ENCODE data around the gene SHROOM1. TPM values are rescaled to one million over a fixed set of nuclear protein-coding genes. Genes with fewer than 3 reads are reported as not detected.

SHROOM1 gene
- total RNA-seq, 1 donor from 2014 or later: 0.47 TPM

DNA sequence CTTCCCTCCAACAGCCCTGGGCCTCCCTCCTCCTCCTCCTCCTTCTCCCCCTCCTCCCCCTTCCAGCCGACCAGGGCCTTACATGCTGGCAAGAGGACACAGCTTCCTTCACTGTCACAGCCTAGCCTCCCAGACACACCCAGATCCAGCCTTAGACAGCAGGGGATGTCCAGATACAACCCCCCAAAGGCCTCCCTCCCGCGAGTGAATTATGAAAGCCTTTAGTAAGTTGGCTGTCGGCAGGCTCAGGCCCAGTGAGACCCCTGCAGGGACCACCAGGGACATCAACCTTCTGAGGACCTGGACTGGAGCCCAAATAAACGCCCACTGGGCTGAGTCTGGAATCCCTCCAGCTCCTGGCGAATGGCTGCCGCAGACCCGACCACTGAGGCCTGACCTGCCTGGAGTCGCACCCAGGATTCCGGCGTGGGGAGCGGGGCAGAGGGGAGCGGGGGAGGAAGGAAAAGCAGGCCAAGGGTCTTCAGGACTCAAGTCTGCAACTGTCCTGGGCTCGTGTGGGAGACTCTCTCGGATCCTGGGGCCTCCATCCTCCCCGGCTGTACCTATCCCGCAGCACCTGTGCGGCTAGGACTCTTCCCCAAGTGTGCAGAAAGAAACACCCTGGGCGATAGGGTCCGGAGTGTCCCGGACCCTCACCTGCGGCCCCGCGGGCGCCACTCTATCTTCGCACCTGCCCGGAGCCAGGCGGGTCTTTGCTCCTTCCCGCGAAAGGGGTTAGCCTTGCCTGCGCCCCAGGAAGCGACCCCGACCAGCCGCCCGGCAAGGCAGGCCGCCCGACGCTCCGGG lies 54.1 kb downstream of the SHROOM1 start:
- peak; percentile 56 for DNase-seq

DNA sequence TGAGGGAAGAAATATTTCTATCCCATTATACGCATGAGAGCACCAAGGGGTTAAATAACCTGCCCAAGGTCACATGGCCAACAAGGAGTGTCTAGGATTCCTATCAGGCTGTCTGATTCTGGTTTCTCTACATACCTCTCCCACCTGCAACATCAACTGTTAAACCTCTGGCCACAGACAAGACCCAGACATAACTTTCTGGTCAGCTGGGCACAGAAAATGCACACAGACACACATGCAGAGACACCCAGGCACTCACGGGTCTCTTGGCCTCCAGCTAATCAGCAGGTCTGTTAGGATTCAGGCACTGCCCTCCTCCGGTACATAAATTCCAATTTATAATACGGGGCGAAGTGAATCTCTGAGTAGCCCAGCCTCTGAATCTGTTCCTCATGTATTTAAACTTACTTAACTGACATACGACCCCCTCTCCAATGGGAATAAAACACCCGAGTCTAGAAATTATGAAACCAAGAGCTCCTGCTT lies 54.9 kb downstream of the SHROOM1 start:
- no peak for DNase-seq

DNA sequence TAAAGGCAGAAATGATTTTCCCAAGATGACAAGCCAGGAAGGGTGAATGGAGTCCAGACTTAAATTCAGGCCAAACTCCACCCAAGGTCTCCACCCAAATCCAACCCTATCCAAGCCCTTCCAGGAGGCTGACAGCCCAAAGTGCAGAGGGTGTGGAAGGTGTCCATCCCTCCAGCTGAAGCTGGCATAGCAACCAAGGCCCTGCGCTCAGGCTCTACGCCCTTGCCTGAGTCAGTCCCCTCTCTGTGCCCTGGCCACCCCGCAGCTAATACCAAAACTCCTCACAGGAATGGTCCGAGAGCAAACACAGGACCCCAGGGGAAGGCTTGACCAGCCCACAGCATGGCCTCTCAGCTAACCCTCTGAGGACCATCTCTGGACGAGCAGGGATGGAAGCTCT lies 55.6 kb downstream of the SHROOM1 start:
- DNase-seq: no peak

DNA sequence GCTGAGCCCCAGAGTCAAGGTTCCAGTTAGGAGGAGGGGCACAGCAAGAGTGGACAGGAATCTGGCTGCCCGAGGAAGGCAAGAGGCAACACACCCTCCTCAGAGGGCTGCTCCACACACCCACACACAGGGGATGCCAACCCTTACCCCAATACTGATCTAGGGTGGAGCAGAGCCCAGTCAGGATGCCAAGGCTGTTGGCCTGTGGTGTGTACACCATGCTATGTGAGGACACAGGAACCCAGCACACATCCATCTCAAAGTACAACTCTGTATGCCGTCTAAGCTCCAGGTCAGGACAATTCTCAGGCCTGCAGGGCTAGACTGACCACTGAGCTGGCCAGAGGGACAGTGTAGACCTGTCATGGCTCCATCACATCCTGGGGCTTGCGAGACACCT lies 56.0 kb downstream of the SHROOM1 start:
- DNase-seq: no peak

DNA sequence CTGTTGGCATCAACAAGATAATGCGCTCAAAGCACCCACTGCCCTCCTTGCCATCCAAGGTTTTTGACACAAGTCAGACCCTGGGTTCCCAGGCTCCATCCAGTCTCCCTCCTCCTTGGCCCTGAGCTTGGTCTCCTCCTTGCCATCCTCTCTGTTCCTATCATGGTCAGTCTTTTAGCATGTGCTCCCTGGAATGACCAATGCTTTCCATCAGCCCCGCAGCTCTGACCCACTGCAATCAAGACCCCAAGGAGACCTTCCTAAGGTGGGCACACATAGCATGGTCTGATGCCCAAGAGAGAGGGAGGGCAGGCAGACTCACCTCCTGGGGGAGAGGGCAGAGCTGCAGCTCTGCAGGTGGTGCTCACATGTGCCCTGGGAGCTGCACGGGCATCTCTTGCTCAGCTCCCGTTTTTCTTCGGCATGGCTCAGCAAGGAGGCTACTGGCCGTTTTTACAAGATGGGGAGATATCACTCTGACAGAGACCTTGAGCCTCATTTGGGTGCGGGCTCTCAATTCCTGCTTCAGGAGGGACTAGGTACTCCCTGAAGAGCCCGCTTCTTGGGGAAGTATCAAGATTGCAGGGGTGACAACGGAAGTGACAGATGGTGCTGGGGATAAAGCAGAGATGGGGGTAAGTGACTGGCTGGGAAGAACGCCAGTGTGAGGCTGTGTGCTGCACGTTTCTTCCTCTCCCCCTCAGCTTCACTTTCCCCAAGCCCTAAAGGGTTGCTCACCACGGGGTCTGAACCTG lies 56.7 kb downstream of the SHROOM1 start:
- DNase-seq: peak; percentile 24

DNA sequence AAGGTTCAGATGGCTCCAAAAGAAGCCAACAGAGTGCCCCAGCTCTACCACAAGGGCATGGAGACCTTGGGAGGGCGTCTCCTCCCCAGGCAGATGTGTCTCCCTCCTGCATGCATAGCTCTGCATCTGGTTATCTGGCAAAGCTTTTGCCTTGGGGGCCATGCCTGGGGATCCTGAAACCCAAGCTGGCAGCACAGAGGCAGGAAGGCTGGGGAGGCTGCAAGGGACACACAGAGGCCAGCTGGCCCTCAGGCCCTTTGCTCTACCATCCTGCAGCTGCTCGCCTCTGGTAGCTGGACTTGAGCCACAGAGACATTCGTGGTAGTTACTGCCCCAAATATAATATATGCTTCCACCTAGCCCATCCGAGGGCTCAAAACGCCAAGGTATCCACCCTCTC lies 57.3 kb downstream of the SHROOM1 start:
- no peak for DNase-seq

DNA sequence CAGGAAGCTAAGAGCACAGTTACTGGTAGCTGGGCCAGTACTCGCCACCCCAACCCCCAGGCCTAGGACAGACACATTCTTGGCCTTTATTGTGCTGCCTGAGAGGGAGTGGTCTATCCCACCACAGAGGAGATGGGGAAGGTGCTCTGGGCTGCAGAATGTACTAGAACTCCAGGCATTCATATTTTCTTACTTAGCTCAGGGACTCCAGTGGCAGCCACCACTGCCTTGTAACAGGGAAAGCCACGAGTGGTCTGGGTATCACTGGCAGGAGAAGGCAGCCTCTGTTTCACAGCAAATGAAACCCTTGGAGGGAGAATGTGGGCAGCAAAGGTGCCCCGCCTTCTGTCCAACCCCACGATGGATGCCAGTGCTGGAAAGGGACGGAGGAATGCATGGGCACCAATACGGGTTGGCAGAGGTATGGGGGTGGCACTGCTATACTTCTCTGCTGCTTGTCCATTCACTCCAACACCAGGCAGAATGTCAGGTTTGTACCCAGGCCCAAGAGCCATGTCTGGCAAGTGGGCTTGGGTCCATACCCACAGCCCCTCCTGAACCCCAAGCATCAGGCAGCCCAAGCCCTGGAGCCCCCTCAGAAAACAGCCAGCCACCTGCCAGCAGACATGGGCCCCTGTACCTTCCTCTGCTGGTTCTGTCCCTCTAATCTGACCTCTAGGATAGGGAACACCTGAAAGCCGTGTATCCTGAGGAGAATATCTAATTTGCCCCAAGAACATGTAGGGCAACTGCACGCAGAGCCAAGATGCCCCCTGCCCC lies 58.0 kb downstream of the SHROOM1 start:
- no peak for DNase-seq

Small RNAs within 50 kb of the gene (small RNA-seq; reads per million reads assigned to genes)
- not detected for gene RNA5SP192

Other genes starting within 250 kb of the SHROOM1 start
- gene IL13, start 172.5 kb downstream of the SHROOM1 start, total RNA-seq: not detected
- not detected for gene IL4, start 156.7 kb downstream of the SHROOM1 start, total RNA-seq
- 76.7 TPM for gene KIF3A, start 93.1 kb downstream of the SHROOM1 start, total RNA-seq
- 0.16 TPM for gene CCNI2, start 83.2 kb downstream of the SHROOM1 start, total RNA-seq
- 29.5 TPM for gene SEPTIN8, start 53.4 kb downstream of the SHROOM1 start, total RNA-seq
- 5.1 TPM for gene SOWAHA, start 17.3 kb downstream of the SHROOM1 start, total RNA-seq
- 1.9 TPM for gene GDF9, start 35.8 kb upstream of the SHROOM1 start, total RNA-seq
- 81.1 TPM for gene UQCRQ, start 36.0 kb upstream of the SHROOM1 start, total RNA-seq
- 2.0 TPM for gene LEAP2, start 43.0 kb upstream of the SHROOM1 start, total RNA-seq
- 76.6 TPM for gene AFF4, start 133.0 kb upstream of the SHROOM1 start, total RNA-seq
- 27.6 TPM for gene ZCCHC10, start 195.9 kb upstream of the SHROOM1 start, total RNA-seq
- gene HSPA4, start 221.4 kb upstream of the SHROOM1 start, total RNA-seq: 129 TPM